Activated naive CD4-positive, alpha-beta T cell treated with Interleukin-2 at 50 U/mL for 16 hours (primary cell): ENCODE results near the gene GSK3B.
"Not testable (repeated sequence)": the region's sequence is repeated elsewhere in the genome, so short reads cannot be mapped to it uniquely, and the experiment has no call there.

ENCODE experiments used
- DNase-seq: peaks from one replicate; pipeline ENCODE4 v3.0.0-alpha.2; 2020

The GSK3B gene

DNA sequence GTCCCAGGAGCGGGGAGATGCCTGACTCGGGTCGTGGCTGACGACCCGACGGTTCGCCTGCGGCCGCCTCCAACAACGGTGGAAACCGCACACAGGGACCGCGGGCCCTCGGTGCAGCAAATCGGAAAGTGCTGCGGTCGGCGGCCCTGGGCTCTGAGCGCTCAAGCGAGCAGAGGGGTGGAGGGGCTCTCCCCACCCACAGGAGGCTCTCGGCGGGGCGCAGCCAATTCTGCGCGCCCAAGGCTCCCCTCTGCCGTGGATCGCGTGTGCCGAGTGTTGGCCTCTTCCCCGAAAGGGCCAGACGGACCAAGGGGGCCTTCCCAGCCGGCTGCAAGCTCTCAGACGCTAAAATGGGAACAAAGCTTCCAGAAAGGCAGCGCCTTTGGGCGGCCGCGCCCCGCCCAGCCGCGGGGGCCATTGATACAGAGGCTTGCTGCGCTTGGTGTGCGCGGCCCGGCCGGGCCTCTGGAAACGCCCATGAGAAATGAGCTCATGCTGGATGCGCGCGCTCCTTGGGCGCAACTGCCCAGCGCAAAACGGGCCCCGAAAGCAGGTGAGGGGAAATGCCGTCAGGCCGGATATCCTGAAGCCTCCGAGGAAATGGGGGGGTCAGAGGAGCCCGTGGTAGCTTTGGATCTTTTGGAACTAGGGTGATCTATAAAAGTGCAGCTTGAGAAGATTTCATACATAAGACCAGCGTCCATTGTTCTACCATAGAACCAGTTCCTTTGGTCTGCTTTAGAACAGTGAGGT, 1.2 kb upstream of the GSK3B start:
- peak; percentile 87 for DNase-seq

DNA sequence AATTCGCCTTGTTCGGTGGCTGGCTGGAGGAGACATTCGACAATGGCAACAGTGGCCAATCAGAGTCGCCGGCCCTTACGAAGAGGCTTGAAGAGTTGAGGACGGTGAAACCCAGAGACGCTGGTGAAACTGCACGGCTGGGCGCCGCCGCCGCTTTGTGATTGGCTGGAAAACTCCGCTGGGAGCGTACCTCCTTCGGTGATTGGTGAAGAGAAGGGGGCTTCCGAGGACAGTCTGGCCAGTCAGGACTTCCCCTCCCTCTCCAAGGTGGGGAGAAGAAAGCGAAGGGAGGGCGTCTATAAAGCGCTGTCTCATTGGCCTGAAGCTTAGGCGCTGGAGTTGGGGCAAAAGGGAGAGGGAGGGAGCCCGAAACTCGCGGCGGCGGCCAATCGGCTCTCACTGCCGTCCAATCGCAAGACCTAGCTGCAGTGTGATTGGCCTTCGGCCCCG, 554 bp upstream of the GSK3B start:
- DNase-seq, result no peak

DNA sequence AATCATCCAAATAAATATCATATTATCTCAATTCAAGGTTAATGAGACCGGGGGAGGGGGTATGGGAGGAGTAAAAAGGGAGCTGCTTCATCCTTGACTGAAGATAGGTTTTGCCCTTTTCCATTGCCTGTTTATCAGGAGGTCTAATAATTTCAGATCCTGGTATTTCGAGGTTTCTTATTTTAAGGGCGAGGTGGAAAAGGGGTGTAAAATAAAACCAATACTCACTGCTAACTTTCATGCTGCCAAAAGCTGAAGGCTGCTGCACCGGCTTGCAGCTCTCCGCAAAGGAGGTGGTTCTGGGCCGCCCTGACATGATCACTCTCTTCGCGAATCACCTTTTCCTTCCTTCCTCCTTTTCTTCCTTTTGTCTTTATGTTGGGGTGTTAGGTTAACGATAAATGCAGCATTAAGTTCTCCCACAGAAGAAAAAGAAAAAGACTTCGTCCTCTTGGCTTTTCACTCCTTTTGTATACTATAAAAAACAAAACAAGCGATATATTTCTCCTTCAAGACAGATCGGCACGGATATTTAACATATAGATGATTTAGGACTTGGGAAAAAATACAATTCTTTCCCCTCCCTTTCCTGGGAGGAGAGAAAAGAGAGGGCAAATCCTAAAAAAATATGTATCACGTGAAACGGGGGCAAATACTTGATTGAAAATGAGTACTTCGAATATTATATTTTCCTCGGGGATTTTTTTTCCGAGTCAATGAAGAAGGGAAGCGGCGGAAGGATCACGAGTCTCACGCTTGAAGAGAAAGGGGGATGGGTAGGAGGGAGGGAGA, 932 bp downstream of the GSK3B start:
- DNase-seq, result peak; percentile 18

DNA sequence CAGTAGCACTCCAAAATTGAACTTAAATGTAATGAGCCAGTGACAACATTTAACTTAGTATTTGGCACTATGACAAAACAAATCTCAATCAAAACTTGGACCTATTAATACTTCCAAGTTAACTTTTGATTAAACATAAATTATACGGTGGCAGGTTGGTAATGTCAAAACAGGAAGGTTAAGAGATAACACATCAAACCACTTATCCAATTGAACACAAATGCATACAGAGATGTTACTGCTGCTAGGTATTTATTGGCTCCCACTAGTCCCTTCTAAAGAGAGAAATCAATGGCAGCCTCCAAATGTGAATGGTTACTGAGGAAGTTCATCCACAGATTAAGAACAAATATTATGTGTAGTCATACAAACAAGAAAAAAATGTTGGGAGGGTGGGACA, 1.8 kb downstream of the GSK3B start:
- DNase-seq, result no peak

DNA sequence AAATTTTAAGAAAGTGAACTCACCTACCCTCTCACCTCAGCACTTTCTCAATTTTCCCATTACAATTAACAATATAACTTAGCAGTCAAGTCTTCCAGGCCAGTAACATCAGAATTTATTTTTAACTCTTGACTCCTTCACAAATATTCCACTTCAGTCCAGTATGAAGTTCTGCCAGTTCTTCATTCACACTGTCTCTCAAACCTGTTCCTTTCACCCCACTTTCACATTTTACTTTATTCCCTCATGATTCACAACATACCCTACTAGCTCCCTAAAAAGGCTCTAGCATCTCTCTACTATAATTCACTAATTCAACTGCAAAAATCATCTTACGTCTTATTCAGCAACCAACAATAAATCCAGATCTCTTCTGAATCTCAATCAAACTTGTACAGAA, 3.8 kb downstream of the GSK3B start:
- no peak for DNase-seq

DNA sequence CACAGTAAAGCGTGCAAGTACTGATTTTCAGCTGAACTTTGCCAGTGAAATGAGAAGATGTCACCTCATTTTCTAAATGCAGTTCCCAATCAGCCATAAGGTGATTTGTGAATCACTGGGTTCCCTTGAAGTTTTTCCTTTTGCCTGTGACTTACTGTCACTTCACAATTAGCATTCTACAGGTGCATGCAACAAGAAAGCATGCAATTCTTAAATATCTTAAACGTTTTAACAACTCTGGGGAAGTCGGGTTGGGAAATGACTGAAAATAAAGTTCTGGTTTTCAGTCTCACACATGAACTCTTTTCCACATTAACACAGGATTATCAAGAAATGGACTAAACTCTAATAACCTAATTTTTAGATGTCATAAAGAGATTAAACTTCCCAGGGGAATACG, 5.2 kb downstream of the GSK3B start:
- no peak for DNase-seq

DNA sequence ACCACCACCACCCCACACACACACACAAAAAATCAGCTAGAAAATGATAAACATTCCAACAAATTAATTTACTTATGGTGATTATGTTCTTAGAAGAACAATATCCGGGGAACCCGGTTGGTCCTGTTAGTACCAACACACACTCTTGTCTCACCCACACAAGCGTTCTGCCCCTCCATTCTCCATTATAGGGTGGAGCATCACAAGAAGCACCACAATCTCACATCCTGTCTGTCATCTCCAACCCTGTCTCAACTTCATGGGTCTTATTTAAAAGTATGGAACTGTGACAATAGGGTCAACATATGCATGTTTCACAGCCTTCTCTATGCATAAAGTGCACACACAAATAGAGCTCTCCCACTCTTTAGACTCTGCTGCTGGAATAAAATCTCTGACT, 5.6 kb downstream of the GSK3B start:
- DNase-seq, result no peak

DNA sequence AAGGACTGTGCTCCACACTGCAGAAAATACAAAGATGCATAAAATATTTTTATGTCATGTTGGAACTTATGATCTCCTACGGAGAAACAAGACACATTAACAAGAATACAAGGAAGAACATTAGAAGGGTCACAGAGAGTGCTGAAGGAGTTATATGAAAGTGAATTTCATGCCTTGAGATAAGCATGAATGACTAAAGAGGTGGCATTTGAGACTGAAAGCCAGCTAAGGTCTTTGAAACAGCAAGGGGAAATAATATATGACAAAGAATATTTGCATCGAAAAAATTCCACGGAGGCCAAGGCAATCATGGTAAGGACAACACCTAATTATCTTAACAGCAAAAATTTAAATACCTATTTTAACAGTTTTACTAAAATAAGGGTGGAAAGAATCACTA, 12.5 kb downstream of the GSK3B start:
- no peak for DNase-seq

DNA sequence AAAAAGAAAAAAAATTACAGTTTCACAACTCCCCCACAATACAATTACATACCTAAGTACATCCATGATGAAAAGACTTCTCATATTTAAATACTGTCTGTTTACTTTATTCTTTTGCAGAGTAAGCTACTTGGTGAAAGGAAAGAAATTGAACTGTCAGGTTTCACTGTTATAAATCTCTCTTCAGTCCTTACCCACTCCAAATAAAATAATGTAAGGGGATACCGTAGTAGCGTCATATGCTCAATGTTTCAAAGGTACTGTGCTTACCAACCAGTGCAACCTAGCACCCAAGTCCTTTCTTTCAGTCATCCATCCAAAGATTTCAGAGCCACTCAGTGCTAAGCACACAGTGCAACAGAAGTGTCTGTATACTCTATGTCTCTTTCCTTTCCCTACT, 13.4 kb downstream of the GSK3B start:
- DNase-seq, result no peak

DNA sequence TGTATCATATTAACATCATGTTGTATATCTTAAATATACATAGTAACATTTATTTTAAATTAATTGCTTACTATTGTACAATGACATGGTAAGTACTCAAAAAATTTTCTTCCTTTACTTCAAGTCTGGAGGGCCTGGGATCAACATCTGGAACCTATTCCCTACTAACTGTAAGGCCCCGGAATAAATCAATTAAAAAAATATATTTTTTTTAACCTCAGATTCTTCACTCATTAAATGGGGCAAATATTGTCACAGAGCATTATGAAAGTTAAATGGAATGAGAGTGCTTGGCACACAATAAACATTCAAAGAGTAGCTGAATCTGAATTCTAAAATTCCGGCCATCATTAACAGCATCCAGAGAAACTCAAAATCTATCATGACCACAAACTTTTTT, 16.5 kb downstream of the GSK3B start:
- no peak for DNase-seq

DNA sequence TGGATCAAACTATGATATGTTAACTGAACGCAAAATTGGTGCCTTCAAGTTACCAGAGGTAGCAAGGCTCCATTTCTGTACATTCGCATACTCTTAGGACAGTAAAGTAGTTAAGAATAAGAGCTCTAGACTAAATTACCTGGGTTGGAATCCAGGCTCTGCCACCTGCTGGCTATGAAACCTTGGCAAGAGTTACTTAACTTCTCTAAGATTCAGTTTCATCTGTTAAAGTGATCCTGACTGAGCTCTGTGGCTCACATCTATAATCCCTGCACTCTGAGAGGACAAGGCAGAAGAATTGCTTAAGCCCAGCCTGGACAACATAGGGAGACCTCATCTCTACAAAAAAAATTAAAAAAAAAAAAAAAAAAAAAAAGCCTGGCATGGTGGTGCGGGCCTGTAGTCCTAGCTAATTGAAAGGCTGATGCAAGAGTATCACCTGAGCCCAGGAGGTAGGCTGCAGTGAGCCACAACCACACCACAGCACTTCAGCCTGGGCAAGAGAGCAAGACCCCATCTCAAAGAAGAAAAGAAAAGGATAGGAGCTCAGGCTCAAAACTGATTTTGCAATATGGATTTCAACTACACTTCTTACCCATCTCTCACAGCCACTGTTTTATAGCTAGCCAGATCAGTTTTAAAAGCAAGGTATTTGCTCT, 21.3 kb downstream of the GSK3B start:
- DNase-seq, result no peak

DNA sequence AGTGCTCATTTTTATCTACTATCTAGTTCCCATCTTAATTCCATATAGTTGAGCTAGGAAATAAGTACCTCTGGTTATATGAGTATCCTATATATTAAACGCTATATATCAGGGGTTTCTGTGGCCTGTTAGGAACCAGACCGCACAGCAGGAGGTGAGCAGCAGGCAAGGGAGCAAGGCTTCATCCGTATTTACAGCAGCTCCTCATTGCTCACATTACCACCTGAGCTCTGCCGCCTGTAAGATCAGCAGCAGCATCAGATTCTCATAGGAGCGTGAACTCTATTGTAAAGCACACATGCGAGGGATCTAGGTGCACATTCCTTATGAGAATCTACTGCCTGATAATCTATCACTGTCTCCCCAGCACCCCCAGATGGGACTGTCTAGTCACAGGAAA, 23.0 kb downstream of the GSK3B start:
- no peak for DNase-seq

DNA sequence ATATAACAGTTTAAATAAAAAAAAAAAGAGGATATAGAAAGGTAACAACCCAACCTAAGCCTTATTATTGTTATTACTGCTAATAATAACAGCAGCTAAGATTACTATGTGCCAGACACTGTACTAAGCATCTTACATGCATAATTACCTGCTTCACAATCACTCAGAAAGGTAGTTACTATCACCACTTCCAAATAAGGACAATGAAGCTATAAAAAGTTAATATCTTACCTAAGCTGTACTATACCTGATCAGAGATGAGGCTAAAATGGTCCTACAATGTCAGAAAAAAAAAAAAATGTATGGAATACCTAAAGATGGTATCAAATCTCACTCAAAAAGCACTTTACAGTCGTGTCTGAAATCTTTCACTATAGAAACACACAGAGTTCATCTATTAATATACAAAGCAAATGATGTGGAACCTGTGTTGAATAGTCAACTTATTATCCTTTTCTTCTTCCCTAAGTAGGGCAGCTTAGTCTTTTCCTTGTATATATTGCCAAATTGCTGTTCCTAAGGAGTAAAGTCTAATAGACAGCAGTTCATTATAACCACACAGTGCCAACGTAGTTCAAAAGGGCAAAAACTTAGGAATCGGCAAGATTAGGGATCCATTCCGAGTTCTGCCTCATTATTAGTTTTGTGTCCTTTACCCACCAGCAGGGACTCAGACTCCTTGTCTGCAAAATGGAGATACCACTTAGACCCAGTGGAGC, 23.8 kb downstream of the GSK3B start:
- no peak for DNase-seq

DNA sequence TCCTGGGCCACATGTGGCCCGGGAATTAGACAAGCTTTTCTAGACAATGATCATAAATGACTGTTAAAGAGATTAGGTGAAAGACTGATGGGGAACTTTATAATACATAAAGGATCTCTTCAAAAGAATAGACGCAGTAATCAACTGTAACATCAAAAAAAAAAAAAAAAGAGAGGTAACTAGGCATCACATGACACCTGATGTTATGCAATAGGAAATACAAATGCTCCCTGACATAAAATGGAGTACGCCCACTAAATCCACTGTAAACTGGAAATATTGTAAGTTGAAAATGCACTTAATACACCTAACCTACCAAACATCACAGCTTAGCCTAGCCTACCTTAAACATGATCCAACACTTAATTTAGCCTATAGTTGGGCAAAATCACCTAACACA, 27.2 kb downstream of the GSK3B start:
- DNase-seq, result no peak

DNA sequence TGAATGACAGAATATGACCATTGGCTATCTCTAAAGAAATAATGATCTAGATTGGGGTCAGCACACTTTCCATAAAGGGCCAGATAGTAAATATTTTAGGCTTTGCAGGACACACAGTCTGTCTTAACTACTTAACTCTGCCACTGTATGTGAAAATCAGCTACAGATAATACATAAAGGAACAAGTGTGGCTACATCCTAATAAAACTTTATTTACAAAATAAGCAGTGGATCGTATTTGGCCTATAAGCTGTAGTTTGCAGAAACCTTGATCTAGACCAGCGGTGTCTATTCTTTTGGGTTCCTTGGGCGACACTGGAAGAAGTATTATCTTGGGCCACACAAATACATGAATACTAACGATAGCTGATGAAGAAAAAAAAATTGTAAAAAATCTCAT, 27.6 kb downstream of the GSK3B start:
- no peak for DNase-seq

DNA sequence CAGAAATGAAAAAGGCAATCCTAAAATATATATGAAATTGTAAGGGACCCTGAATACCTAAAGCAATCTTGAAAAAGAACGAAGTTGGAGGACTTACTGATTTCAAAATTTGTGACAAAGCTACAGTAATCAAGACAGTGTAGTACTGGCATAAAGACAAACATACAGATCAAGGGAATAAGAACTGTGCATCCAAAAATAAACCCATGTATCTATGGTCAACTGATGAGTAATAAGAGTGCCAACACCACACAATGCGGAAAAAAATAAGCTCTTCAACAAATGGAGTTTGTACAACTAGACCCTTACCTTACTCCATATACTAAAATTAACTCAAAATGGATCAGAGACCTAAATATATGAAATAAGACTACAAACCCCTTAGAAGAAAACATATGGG, 29.6 kb downstream of the GSK3B start:
- DNase-seq, result no peak

DNA sequence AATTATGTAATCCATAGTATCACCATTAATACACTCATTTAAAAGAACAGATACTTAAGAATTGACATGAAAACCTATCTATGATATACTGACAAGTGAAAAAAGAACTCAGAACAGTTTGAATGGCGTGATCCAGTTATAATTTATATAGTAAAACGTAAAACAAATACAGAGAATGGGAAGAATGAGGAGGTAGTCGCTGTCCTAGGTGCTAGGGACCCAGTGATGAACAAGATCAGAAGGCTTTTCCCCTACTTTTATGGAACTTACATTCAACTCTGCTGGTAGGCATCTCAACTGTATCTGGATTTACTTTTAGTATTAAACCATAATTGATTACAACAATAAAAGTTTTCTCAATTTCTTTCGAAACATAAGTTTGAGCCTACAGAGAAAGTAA, 31.8 kb downstream of the GSK3B start:
- no peak for DNase-seq

DNA sequence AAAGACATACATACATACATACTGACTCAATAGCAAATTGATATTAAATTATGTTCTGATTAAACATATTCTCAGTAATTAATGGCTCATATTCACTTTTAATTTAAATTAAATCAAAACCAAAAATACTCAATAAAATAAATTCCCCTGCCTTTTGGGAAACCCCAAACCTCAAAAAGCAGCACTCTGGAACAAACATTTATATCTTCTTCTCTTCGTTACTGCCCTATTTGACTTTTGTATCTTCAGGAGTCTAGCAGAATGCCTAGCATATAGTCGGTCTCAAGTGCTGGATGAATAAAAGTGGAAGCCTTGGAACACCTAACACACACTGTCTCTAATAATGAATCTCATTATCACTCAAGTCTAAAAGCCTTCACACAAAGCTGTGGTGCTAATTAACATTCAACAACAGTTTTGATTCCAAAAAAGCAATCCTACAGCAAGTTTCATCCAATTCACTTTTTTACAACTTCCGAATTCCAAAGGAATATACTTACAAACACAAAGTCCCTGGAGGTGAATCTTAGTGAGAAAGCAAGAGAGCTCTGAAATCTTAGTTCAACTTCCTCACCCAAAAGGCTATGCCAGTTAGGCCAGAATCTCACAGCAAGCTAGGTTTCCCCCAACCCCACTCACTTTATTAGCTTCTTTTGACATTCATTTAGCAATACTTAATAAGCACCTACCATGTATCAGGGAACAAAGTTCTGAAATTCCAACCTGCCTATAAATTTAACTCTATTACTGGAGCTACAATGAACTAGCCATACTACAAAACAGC, 35.0 kb downstream of the GSK3B start:
- DNase-seq, result no peak

DNA sequence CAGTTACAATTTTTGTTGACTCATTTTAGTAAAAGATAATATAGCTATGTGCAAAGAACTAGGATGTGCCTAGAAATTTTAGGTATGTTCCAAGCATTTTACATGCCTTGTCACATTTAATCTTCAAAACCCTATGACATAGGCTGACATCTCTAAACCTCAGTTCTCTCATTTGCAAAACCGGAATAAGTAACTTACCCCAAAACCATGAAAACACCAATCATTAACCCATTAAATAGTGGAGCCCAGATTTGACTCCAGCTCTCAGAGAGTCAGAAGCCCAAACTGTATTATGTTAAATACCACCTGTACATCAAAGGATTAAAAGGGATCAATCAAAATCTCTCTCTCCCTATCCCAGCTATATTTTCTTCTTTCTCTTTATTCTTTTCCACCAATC, 36.6 kb downstream of the GSK3B start:
- DNase-seq, result no peak

DNA sequence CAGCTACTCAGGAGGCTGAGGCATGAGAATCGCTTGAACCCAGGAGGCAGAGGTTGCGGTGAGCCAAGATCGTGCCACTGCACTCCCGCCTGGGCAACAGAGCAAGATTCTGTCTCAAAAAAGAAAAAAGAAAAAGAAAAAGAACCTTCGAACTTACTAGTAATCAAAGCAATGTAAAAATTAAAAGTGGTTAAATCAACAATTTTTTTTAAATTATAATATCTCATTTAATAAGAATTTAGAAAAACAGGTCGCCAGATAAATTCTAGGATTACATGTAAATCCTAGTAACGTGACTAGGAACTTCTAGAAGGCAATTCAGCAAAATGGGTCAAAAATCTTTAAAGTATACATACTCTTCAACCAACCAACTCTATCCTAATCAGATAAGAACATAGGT, 37.2 kb downstream of the GSK3B start:
- no peak for DNase-seq

DNA sequence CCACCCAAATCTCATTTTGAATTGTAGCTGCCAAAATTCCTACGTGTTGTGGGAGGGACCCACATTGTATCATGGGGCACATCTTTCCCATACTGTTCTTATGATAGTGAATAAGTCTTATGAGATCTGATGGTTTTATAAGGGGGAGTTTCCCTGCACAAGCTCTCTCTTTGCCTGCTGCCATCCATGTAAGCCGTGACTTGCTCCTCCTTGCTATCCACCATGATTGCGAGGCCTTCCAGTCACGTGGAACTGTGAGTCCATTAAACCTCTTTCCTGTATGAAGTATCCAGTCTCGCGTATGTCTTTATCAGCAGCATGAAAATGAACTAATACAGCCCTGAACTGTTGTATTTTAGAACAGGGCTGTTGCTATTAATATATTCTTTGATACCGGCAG, 40.6 kb downstream of the GSK3B start:
- not testable (repeated sequence) for DNase-seq

DNA sequence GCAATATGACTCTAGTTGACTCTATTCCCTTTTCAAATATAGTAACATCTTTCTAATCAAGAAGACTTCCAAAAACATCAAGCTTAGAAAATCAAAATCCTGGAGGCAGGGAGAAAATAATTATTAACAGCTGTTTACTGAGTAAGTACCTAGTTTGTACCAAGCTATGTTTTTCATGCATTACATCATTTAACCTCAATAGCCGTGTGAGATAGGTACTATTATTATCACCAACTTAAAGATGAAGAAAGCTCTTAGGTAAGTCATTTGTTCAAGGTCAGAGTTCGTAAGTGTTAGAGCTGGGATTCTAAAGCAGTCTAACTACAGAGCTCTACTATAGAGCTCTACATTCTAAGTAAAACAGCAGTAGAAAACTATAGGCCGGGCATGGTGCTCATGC, 41.6 kb downstream of the GSK3B start:
- DNase-seq, result no peak

DNA sequence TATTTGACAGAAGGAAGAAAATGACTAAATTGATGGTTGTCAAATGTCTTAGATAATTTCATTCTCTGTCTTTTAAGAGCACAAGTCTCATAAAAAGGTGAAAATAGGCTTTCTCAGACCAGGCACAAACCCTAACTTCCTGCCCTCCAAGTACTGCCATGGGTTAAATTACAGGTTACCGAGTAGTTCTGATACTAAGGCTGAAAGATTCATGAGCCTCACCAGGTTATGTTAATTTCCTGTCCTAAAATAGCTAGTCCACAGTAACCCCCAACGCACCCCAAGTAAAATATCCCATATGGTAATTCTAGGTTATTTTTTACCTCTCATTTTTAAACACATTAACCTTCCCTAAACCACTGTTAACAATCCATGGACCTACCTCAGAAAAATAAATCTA, 42.0 kb downstream of the GSK3B start:
- no peak for DNase-seq
